Esophagus muscularis mucosa (tissue), 4 donors: ENCODE measurements around the gene CPA2. TPM values are rescaled to one million over a fixed set of nuclear protein-coding genes. Genes with fewer than 3 reads are reported as not detected.

Experiments used
- DNase-seq: peaks from one replicate; pipeline ENCODE4 v3.0.0-alpha.2; 2017; ENCODE audit errors: extremely low spot score
- H3K27ac ChIP-seq, 4 donors: fragments of 200-600 bp; sonication (generic); replicated peaks in 1 of 4; 1 replicate in 3 of 4; 2 replicates in 1 of 4; pipeline ENCODE4 v1.5.1; 2016 to 2019; ENCODE audit warnings: mild to moderate bottlenecking in 1 of 4
- H3K27me3 ChIP-seq, 4 donors: fragments of 200-600 bp; sonication (generic); one replicate each; pipeline versions ENCODE4 v1.5.1 to v1.6.0; 2016 to 2019
- H3K36me3 ChIP-seq, 4 donors: fragments of 200-600 bp; sonication (generic); one replicate each; pipeline ENCODE4 v1.5.1; 2016 to 2019
- H3K4me1 ChIP-seq, 4 donors: fragments of 200-600 bp; sonication (generic); one replicate each; pipeline ENCODE4 v1.5.1; 2016 to 2019
- H3K4me3 ChIP-seq, 4 donors: fragments of 200-600 bp; sonication (generic); 1 replicate in 2 of 4; 2 replicates in 2 of 4; pipeline ENCODE4 v1.5.1; 2016 to 2019; ENCODE audit warnings: mild to moderate bottlenecking in 4 of 4, moderate library complexity in 1 of 4
- H3K9me3 ChIP-seq, 4 donors: fragments of 200-600 bp; sonication (generic); 1 replicate in 3 of 4; 2 replicates in 1 of 4; pipeline ENCODE4 v1.5.1; 2016 to 2019
- CTCF ChIP-seq, 3 experiments: fragments of 200-600 bp in 2 of 3; fragments of 450-650 bp in 1 of 3; sonication (generic) in 2 of 3; IDR thresholded peaks; one replicate each; pipeline ENCODE4 v1.5.1; 2017 to 2019; ENCODE audit warnings: antibody characterized with exemption in 3 of 3, mild to moderate bottlenecking in 2 of 3, moderate library complexity in 1 of 3
- EP300 ChIP-seq: sonication (generic); formaldehyde crosslinking; IDR thresholded peaks from one replicate; pipeline ENCODE4 v1.6.1; 2017; ENCODE audit warnings: antibody characterized with exemption
- POLR2A ChIP-seq: fragments of 450-650 bp; IDR thresholded peaks from one replicate; pipeline ENCODE4 v1.6.1; 2017; ENCODE audit warnings: antibody characterized with exemption, moderate library complexity, mild to moderate bottlenecking, low read depth
- POLR2AphosphoS5 ChIP-seq, 2 donors: sonication (generic); formaldehyde crosslinking; IDR thresholded peaks; one replicate each; pipeline ENCODE4 v1.6.1; 2017; ENCODE audit warnings: antibody characterized with exemption in 2 of 2
- WGBS: methylation state at CpG from one replicate; pipeline ENCODE4 v1.1.5; 2018; 5-methylcytosine and 5-hydroxymethylcytosine counted together
- intact Hi-C: fragments of 100-400 bp; cut with DNase I; formaldehyde crosslinking; loops from one replicate; pipeline ENCODE4 v1.15.1; 2023
- total RNA-seq, 4 donors: library from RNA; depleted of rRNA; stranded (reverse); fragments of >200 nt; gene quantifications; one replicate each; pipeline versions ENCODE4 v1.1.0 to v1.2.1, GENCODE V29; 2016

The CPA2 gene
- total RNA-seq, 4 donors from 2014 or later = not detected

- intact Hi-C loops = no loop called here
- no peaks in the 10 kb centered on the region for H3K36me3 ChIP-seq
- WGBS = 74% methylated on average over 5 of the region's 5 CpGs
- no peaks in the 10 kb centered on the region for H3K27me3 ChIP-seq
- no peak overlapping the region for H3K27ac ChIP-seq
- TF ChIP-seq POLR2AphosphoS5 (IDR thresholded peaks at IDR 0.05) = no peak
- DNase-seq = no peak
- no peak overlapping the region for H3K4me3 ChIP-seq
- H3K9me3 ChIP-seq = no peaks in the 10 kb centered on the region
- H3K4me1 ChIP-seq = peaks cover 0 to 28% (median 21%) of the 10 kb centered on the region in 4 donors
These were observed 9.2 kb downstream of the CPA2 start for GRCh38 chr7:130275826-130276297.

GRCh38 chr7:130276796-130277762 is 10.4 kb downstream of the CPA2 start:
- 78% methylated on average over 10 of the region's 10 CpGs for WGBS
- no peaks in the 10 kb centered on the region for H3K9me3 ChIP-seq
- no peak for DNase-seq
- TF ChIP-seq EP300 (no peak), POLR2AphosphoS5 (IDR thresholded peaks at IDR 0.05) (no peak), CTCF (IDR thresholded peaks at IDR 0.05) (no peak), POLR2A (no peak)
- no peak overlapping the region for H3K4me3 ChIP-seq
- intact Hi-C loops = no loop called here
- H3K27me3 ChIP-seq = no peaks in the 10 kb centered on the region
- H3K27ac ChIP-seq = no peak overlapping the region
- no peaks in the 10 kb centered on the region for H3K36me3 ChIP-seq
- peaks cover 0 to 28% (median 21%) of the 10 kb centered on the region in 4 donors for H3K4me1 ChIP-seq

- DNase-seq = no peak
- peaks cover 0 to 20% (median 13%) of the 10 kb centered on the region in 4 donors for H3K4me1 ChIP-seq
- 62% methylated on average over 15 of the region's 15 CpGs for WGBS
- H3K9me3 ChIP-seq = no peaks in the 10 kb centered on the region
- TF ChIP-seq CTCF (IDR thresholded peaks at IDR 0.05) (peak; percentile 65 to 72 (median 65)), POLR2A (no peak), EP300 (no peak), POLR2AphosphoS5 (IDR thresholded peaks at IDR 0.05) (peak in 1 of 2 donors; percentile 51)
- H3K27ac ChIP-seq = no peak overlapping the region
- no peak overlapping the region for H3K4me3 ChIP-seq
- H3K27me3 ChIP-seq = no peaks in the 10 kb centered on the region
- intact Hi-C loops = no loop called here
- no peaks in the 10 kb centered on the region for H3K36me3 ChIP-seq
These were observed 11.3 kb downstream of the CPA2 start for GRCh38 chr7:130277763-130278643.

- Histone ChIP-seq H3K4me3 (no peak overlapping the region), H3K36me3 (no peaks in the 10 kb centered on the region), H3K27ac (no peak overlapping the region), H3K27me3 (no peaks in the 10 kb centered on the region), H3K4me1 (peaks cover 0 to 12% (median 4%) of the 10 kb centered on the region in 4 donors), H3K9me3 (no peaks in the 10 kb centered on the region)
- intact Hi-C loops = no loop called here
- TF ChIP-seq POLR2A = no peak
- no peak for TF ChIP-seq POLR2AphosphoS5 (IDR thresholded peaks at IDR 0.05)
- no peak for TF ChIP-seq CTCF (IDR thresholded peaks at IDR 0.05)
- TF ChIP-seq EP300 = no peak
- no peak for DNase-seq
These were observed 12.2 kb downstream of the CPA2 start for GRCh38 chr7:130278860-130279259.

GRCh38 chr7:130279286-130279685 is 12.6 kb downstream of the CPA2 start:
- Histone ChIP-seq H3K9me3 (no peaks in the 10 kb centered on the region), H3K36me3 (no peaks in the 10 kb centered on the region), H3K4me3 (no peak overlapping the region), H3K4me1 (peaks cover 0 to 8% (median under 1%) of the 10 kb centered on the region in 4 donors), H3K27me3 (no peaks in the 10 kb centered on the region), H3K27ac (no peak overlapping the region)
- TF ChIP-seq POLR2AphosphoS5 (IDR thresholded peaks at IDR 0.05) = no peak
- TF ChIP-seq EP300 = no peak
- TF ChIP-seq CTCF (IDR thresholded peaks at IDR 0.05) = no peak
- no peak for TF ChIP-seq POLR2A
- intact Hi-C loops = no loop called here
- WGBS = 74% methylated on average over 2 of the region's 2 CpGs
- DNase-seq = no peak
